Measurements from ENCODE around the gene CSF2RB.

DNA sequence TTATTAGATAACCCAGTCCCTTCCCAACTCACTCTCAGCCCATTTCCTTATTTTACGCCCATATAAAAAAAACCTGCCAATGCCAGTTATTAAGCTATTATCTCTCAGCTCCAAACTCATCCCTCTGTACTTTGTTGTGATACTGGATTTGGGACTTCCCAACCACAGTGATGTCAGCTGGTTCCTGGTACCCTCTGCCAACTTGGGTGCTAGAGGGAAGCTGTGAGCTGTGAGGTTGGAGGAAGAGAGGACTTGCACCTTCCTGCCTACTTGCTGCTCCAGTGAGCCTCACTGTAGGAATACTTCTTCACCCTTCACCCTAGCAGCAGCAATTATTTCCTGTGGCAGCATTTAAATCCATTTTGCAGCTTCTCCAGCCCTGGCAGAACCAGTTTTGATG lies 19.2 kb upstream of the CSF2RB start:
- TF ChIP-seq, protein P1, sequence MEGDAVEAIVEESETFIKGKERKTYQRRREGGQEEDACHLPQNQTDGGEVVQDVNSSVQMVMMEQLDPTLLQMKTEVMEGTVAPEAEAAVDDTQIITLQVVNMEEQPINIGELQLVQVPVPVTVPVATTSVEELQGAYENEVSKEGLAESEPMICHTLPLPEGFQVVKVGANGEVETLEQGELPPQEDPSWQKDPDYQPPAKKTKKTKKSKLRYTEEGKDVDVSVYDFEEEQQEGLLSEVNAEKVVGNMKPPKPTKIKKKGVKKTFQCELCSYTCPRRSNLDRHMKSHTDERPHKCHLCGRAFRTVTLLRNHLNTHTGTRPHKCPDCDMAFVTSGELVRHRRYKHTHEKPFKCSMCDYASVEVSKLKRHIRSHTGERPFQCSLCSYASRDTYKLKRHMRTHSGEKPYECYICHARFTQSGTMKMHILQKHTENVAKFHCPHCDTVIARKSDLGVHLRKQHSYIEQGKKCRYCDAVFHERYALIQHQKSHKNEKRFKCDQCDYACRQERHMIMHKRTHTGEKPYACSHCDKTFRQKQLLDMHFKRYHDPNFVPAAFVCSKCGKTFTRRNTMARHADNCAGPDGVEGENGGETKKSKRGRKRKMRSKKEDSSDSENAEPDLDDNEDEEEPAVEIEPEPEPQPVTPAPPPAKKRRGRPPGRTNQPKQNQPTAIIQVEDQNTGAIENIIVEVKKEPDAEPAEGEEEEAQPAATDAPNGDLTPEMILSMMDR (conservative IDR thresholded peaks at IDR 0.05): no peak
- no peak for TF ChIP-seq ZFX (IDR thresholded peaks at IDR 0.05)
